HG02840 (cell line): Measurements from ENCODE around the gene ADAT1.

ENCODE experiments used
- ATAC-seq: cut with Tn5 transposase; IDR thresholded peaks from one replicate; pipeline ENCODE4 v1.9.1; 2021; ENCODE audit warnings: mild to moderate bottlenecking, moderate library complexity, moderate number of reproducible peaks; ENCODE audit not compliant: unreplicated experiment, low FRiP score

The ADAT1 gene

GRCh38 chr16:75622761-75623605 lies at the start of gene ADAT1:
Gene ADAT1 (minus strand): TSS chr16:75623281. CDS start chr16:75620799, 2,482 bp downstream.
- ATAC-seq = peak; percentile 90

GRCh38 chr16:75667503-75667902 lies 44.4 kb upstream of the ADAT1 start:
- ATAC-seq = no peak

- ATAC-seq = no peak
Measured at GRCh38 chr16:75660726-75661302, 37.7 kb upstream of the ADAT1 start.

GRCh38 chr16:75660321-75660720 lies 37.2 kb upstream of the ADAT1 start:
- ATAC-seq = no peak

- no peak for ATAC-seq
Measured at GRCh38 chr16:75658175-75658574, 35.1 kb upstream of the ADAT1 start.

- no peak for ATAC-seq
Measured at GRCh38 chr16:75653922-75654321, 30.8 kb upstream of the ADAT1 start.

- ATAC-seq = peak; percentile 38
Measured at GRCh38 chr16:75648265-75649076, 25.4 kb upstream of the ADAT1 start.

GRCh38 chr16:75647492-75648264 lies 24.6 kb upstream of the ADAT1 start, which contains the start of the genes KARS1 and TERF2IP:
Gene KARS1 (minus strand): TSS chr16:75647665. CDS start chr16:75647639, 26 bp downstream.
Gene TERF2IP (plus strand): TSS chr16:75647773. CDS start chr16:75647883, 110 bp downstream.
- peak; percentile 77 for ATAC-seq

GRCh38 chr16:75647112-75647491 lies 24.0 kb upstream of the ADAT1 start:
- ATAC-seq = peak; percentile 16

GRCh38 chr16:75644240-75645012 lies 21.3 kb upstream of the ADAT1 start:
- no peak for ATAC-seq

GRCh38 chr16:75640598-75640997 lies 17.5 kb upstream of the ADAT1 start:
- ATAC-seq = no peak

- no peak for ATAC-seq
Measured at GRCh38 chr16:75635036-75635435, 12.0 kb upstream of the ADAT1 start.

GRCh38 chr16:75632857-75633256 lies 9.8 kb upstream of the ADAT1 start:
- no peak for ATAC-seq

GRCh38 chr16:75630052-75630451 lies 7.0 kb upstream of the ADAT1 start:
- no peak for ATAC-seq

- ATAC-seq = no peak
Measured at GRCh38 chr16:75629132-75629531, 6.1 kb upstream of the ADAT1 start.

- ATAC-seq = no peak
Measured at GRCh38 chr16:75628351-75628750, 5.3 kb upstream of the ADAT1 start.

- no peak for ATAC-seq
Measured at GRCh38 chr16:75627851-75628250, 4.8 kb upstream of the ADAT1 start.

GRCh38 chr16:75626806-75627205 lies 3.7 kb upstream of the ADAT1 start:
- no peak for ATAC-seq

- ATAC-seq = no peak
Measured at GRCh38 chr16:75624921-75625334, 1.8 kb upstream of the ADAT1 start.

- ATAC-seq = no peak
Measured at GRCh38 chr16:75621170-75621477, 2.0 kb downstream of the ADAT1 start.
